GM06990 (cell line): ENCODE data around the gene NACA2.

Experiments used
- DNase-seq: peaks from one replicate; pipeline ENCODE4 v3.0.0-alpha.2; 2011; ENCODE audit not compliant: insufficient read length; ENCODE audit errors: extremely low read depth
- H3K27me3 ChIP-seq: replicated peaks from 2 replicates; pipeline ENCODE4 v1.6.0; 2011; ENCODE audit warnings: low read length; ENCODE audit not compliant: control insufficient read depth, insufficient read depth
- H3K36me3 ChIP-seq: 2 replicates; pipeline ENCODE4 v1.5.1; 2011; ENCODE audit warnings: low read length; ENCODE audit not compliant: control insufficient read depth, insufficient read depth
- H3K4me3 ChIP-seq: replicated peaks from 2 replicates; pipeline ENCODE4 v1.5.1; 2011; ENCODE audit warnings: low read depth, mild to moderate bottlenecking, control low read depth, low read length
- TF ChIP-seq, protein P1 (sequence below): IDR thresholded peaks from 2 replicates; pipeline ENCODE4 v1.5.1; 2011; ENCODE audit warnings: low read length, control low read depth, mild to moderate bottlenecking, inconsistent platforms; ENCODE audit not compliant: insufficient read depth, poor library complexity, severe bottlenecking

NACA2 gene

DNA sequence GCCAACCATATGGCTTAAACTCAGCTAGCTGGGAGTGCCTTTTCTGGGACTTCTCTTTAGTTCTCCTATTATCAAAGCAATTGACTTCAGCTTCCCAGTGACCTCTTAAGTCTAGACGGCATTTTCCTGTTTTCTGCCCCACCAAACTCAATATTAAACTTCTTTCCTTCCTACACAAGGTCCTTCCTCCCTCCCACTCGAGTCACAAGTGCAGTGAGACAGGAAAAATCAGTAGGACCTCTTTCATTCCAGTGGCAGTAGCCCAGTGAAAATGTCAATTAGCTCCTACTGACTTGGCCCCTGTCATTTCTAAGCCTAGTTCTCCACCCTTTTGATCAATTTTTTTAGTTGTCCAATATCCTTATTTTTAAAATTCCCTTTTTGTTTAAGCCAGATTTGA, 9.6 kb upstream of the NACA2 start:
- no peaks in the 10 kb centered on the region; the same call in 1 of the 2 replicates for H3K27me3 ChIP-seq

DNA sequence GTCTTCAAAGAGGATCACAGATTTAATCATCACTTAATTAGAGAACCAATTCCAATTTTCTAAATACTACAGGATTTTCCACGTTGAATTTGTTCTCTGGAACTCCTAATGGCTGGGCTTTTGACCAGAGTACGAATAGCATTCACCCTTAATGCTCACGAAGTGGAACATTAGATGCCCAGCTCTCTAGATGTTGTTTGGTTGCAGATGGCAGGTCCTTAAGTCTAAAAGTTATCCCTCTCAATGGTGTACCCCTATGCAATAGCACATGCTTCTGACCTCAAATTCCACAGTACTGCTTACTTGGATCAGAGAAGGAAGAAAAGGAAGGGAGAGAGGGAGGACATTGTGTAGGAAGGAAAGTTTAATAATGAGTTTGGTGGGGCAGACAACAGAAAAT, 8.6 kb upstream of the NACA2 start:
- TF ChIP-seq, protein P1, sequence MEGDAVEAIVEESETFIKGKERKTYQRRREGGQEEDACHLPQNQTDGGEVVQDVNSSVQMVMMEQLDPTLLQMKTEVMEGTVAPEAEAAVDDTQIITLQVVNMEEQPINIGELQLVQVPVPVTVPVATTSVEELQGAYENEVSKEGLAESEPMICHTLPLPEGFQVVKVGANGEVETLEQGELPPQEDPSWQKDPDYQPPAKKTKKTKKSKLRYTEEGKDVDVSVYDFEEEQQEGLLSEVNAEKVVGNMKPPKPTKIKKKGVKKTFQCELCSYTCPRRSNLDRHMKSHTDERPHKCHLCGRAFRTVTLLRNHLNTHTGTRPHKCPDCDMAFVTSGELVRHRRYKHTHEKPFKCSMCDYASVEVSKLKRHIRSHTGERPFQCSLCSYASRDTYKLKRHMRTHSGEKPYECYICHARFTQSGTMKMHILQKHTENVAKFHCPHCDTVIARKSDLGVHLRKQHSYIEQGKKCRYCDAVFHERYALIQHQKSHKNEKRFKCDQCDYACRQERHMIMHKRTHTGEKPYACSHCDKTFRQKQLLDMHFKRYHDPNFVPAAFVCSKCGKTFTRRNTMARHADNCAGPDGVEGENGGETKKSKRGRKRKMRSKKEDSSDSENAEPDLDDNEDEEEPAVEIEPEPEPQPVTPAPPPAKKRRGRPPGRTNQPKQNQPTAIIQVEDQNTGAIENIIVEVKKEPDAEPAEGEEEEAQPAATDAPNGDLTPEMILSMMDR: no peak
- no peak for DNase-seq
- H3K27me3 ChIP-seq: no peaks in the 10 kb centered on the region; the same call in 1 of the 2 replicates

More for the DNA sequence above, 9.6 kb upstream of the NACA2 start:
- no peak overlapping the region for H3K4me3 ChIP-seq
- no peaks in the 10 kb centered on the region for H3K36me3 ChIP-seq
- DNase-seq: no peak
- TF ChIP-seq, protein P1: no peak

DNA sequence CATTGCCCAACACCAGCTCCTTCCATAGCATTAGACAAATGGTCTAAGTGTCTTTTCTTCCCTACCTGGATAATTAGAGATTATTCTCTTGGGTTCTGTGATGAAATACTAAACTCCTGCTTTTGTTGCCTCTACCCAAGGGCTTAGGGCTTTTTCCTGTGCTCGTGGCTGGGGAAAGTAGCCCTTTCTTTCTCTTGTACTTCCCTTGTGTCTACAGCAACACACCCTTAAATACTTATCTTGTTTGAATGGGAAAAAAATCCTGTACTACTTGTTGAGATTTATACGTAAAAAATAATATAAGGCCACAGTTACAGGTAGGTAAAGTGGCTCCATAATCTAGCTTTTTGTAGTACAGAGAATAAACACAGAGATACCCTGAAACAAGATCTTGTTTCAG, 7.0 kb upstream of the NACA2 start:
- Histone ChIP-seq H3K36me3 (no peaks in the 10 kb centered on the region), H3K4me3 (no peak overlapping the region), H3K27me3 (no peaks in the 10 kb centered on the region; the same call in 1 of the 2 replicates)
- TF ChIP-seq, protein P1: no peak
- no peak for DNase-seq

More for the DNA sequence above, 8.6 kb upstream of the NACA2 start:
- no peak overlapping the region for H3K4me3 ChIP-seq
- no peaks in the 10 kb centered on the region for H3K36me3 ChIP-seq

DNA sequence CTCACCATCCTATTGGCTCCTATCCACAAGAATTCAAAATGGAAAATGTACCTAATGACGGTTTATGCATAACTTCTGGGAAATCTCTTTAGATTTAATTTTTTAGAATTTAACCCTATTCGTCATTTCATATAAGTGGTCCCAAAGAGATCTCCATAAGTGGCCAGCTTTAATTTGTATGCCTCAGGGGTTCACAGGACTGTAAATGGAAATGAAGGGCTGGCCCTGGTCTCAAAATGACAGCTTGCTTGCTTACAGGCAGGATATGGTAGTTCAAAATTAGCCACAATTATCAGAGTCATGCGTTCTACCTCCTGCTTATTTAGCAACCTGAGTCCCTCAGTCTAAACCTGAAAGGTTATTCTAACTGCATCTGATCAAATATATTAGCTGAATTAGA, 6.6 kb upstream of the NACA2 start:
- TF ChIP-seq, protein P1: no peak
- H3K4me3 ChIP-seq: no peak overlapping the region
- no peaks in the 10 kb centered on the region for H3K36me3 ChIP-seq
- DNase-seq: no peak
- no peaks in the 10 kb centered on the region; the same call in 1 of the 2 replicates for H3K27me3 ChIP-seq

DNA sequence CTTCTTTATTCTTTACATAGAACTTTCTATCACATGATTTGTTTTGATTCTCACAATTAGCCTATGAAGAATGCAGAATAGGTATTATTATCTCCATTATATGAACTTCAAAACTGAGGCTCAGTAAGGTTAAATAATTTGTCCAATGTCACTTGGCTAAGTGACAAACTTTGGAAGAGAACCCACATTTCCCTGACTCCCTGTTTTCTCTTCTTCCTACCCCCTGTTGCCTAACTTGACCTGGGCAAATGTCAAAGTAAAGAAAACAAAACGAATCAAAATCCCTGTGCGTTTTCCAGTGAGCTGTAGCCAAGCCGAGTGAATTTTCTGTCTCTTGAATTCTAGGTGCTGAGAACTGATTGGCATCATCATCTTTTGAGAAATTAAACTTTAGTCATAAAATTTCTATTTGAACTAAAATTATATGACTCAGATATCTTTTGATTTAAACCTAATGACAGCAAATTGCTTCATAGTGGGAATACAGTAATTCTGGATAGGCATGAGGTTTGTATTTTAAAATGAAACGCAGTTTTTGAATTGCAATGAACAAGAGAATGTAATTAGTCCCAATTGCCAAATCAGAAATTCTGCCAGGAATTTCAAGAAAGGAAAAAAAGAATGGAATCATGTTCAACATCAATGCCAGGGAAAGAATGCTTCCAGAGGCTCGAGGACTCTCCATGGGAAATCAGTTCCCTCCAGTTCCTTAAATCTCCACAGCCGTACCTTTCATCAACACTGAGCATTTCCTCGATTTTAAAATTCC, 4.6 kb upstream of the NACA2 start:
- TF ChIP-seq, protein P1: no peak
- no peak for DNase-seq
- no peaks in the 10 kb centered on the region; the same call in 1 of the 2 replicates for H3K27me3 ChIP-seq

More for the DNA sequence above, 4.6 kb upstream of the NACA2 start:
- Histone ChIP-seq H3K36me3 (no peaks in the 10 kb centered on the region), H3K4me3 (no peak overlapping the region)
